SIG-M5 treated with dmso at 0.1 percent for 504 hours (cell line): Measurements from ENCODE around the gene SPINT1.

Experiments used
- DNase-seq: peaks from one replicate; lab custom pipeline; 2025; ENCODE audit not compliant: unreplicated experiment; lab: John Stamatoyannopoulos, UW

SPINT1 gene

DNA sequence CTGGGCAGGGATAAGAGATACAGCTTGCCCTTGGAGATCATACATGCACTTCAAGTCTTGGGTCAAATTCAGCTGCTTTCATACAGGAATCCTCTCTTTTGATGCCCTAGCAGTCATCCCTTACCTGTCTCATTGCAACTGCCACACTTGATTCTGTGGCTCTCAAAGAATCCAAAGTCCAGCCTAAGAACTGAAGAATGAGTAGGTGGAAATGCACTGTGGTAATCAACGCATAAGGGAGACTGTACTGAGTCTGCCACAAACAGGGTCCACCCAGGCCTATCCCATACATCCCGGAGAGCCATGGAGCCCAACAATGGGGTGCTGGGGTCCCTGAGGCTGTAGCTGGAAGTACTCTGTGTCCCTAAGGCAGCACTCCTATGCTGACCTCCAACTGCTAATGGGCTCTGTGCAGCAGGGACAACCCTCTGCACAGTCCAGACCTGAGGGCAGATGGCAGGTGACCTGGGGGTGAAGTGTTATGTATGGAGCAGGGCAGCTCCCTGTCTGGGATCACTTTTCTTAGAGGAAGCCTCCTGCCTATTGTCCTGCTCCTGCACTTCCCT, 48.7 kb downstream of the SPINT1 start:
- DNase-seq, result no peak

DNA sequence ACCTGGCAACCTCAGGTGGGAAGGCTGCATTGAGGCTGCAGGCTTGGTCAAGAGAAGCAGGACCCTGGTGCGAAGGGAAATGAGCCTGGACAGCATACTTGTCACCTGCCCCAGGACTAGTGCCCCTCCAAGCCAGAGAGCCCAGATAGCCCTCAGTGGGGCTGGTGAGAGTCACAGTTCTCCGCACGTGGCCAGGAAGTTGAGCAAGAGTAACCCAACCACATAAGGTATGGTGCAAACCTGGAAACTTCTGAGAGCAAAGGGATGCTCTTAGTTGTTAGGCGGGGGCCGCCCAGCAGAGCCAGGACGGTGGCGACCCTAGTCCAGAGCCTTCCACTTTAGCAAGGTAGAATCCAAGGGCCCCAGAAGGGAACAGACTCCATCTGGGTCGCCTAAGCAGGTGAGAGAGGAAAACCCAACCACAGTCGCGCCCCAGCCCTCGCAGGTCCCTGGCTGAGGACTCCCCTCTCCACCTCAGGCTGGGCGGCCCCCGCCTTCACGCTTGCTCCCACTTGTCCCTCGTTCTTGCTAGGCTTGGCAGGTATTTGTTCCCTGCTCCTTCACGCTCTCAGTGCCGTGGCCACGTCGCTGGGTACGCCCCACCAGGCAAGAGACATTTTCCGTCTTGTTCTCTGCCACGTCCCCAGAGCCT, 49.3 kb downstream of the SPINT1 start:
- DNase-seq, result no peak

DNA sequence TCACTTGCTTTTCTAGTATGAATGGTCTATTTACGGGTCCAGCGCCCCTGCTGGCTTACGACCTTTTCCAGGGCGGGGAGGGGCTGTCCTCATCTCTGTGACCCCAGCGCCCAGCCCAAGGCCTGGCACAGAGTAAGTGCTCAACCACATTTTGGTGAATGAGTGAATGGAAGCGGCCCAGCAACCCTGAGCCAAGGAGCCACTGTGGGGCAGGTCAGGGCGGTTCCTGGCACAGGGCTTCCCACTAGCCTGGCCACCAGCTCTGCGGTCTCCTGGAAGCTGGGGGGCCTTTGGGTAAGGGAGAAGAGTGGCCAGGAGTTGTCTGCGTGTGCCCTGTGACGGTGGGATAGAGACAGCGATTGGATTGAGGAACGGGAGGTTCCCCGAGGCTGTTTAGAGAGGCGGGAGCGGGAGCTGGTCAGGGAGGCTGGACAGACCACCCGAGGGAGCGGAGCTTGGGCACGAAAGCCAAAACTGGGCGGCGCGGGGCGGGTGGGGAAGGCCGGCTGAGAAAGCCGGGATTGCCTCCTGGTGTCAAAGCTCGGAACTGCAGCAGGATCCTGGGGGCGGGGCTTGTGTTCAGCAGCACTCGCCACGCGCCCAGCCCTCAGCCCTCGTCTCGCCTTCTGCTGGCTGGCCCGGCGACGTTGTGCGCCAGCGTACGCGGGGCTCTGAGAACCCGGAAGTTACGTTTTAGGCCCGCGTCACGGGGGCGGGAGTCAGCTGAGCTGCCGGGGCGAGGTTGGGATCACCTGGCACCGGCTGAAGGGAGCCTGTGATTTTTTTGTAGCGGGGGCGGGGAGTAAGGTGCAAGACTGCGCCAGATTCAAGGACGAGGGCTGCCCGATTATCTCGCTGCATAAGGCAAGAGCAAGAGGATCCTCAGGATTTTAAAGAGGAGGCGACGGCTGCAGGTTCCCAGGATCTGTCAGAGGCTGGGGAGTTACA, 50.2 kb downstream of the SPINT1 start, which contains the start of gene VPS18:
TSS of gene VPS18 (plus strand) at position 718 of the 948 bp plus-strand sequence. CDS start 319 bp downstream, outside the sequence.
- peak; percentile 95 for DNase-seq

DNA sequence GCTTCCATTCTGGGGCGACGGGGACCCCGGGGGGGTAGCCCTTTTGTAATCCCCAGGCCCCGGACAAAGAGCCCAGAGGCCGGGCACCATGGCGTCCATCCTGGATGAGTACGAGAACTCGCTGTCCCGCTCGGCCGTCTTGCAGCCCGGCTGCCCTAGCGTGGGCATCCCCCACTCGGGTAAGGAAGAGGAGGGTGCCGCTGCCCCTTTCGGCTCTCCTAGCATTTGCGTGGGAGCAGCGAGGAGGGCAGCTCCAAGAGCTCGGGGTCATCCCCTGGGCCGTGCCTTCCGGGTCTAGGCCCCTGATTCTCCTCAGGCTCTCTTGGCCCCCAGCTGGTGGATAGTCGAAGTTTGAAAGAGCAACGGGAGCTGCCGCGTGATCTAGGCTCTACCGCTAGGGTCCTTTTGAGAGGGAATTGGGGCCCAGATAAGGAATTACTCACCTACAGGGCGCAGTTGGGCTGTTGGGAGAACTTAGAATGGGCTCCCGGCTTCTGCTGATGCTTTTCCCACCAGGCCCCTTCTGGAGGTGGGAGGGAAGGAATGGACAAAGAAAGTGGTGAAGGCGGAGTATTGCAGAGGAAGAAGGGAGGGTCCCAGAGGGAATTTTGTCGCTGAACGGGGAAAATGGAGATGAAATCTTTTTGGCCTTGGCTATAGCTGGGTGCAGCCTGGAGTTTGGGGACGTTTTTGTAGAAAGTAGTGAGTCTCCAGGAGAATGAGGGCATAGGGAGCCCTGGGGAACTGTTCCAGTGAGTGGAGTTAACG, 51.0 kb downstream of the SPINT1 start:
- peak; percentile 82 for DNase-seq

DNA sequence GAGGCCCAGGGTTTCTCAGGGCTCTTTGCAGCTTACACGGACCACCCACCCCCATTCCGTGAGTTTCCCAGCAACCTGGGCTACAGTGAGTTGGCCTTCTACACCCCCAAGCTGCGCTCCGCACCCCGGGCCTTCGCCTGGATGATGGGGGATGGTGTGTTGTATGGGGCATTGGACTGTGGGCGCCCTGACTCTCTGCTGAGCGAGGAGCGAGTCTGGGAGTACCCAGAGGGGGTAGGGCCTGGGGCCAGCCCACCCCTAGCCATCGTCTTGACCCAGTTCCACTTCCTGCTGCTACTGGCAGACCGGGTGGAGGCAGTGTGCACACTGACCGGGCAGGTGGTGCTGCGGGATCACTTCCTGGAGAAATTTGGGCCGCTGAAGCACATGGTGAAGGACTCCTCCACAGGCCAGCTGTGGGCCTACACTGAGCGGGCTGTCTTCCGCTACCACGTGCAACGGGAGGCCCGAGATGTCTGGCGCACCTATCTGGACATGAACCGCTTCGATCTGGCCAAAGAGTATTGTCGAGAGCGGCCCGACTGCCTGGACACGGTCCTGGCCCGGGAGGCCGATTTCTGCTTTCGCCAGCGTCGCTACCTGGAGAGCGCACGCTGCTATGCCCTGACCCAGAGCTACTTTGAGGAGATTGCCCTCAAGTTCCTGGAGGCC, 55.8 kb downstream of the SPINT1 start:
- no peak for DNase-seq

DNA sequence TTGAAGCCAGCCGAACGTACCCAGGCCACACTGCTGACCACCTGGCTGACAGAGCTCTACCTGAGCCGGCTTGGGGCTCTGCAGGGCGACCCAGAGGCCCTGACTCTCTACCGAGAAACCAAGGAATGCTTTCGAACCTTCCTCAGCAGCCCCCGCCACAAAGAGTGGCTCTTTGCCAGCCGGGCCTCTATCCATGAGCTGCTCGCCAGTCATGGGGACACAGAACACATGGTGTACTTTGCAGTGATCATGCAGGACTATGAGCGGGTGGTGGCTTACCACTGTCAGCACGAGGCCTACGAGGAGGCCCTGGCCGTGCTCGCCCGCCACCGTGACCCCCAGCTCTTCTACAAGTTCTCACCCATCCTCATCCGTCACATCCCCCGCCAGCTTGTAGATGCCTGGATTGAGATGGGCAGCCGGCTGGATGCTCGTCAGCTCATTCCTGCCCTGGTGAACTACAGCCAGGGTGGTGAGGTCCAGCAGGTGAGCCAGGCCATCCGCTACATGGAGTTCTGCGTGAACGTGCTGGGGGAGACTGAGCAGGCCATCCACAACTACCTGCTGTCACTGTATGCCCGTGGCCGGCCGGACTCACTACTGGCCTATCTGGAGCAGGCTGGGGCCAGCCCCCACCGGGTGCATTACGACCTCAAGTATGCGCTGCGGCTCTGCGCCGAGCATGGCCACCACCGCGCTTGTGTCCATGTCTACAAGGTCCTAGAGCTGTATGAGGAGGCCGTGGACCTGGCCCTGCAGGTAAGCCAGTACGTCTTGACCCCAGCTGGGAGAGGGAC, 56.6 kb downstream of the SPINT1 start:
- no peak for DNase-seq

DNA sequence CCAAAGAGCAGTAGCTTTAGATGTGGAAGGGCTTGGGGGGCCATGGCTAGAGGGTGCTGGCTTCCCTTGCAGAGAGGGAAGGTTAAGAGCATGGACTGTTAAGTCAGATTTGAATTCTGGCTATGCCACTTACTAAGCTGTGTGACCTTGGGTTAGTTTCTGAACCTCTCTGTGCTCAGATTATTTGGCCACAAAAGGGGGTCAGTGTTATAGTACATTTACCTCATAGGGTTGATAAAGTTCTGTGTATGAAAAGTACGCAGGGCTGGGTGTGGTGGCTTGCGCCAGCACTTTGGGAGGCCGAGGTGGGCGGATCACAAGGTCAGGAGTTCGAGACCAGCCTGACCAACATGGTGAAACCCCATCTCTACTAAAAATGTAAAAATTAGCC, 57.2 kb downstream of the SPINT1 start:
- DNase-seq, result no peak

DNA sequence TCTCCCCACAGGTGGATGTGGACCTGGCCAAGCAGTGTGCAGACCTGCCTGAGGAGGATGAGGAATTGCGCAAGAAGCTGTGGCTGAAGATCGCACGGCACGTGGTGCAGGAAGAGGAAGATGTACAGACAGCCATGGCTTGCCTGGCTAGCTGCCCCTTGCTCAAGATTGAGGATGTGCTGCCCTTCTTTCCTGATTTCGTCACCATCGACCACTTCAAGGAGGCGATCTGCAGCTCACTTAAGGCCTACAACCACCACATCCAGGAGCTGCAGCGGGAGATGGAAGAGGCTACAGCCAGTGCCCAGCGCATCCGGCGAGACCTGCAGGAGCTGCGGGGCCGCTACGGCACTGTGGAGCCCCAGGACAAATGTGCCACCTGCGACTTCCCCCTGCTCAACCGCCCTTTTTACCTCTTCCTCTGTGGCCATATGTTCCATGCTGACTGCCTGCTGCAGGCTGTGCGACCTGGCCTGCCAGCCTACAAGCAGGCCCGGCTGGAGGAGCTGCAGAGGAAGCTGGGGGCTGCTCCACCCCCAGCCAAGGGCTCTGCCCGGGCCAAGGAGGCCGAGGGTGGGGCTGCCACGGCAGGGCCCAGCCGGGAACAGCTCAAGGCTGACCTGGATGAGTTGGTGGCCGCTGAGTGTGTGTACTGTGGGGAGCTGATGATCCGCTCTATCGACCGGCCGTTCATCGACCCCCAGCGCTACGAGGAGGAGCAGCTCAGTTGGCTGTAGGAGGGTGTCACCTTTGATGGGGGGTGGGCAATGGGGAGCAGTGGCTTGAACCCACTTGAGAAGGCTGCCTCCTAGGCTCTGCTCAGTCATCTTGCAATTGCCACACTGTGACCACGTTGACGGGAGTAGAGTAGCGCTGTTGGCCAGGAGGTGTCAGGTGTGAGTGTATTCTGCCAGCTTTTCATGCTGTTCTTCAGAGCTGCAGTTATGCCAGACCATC, 59.0 kb downstream of the SPINT1 start:
- DNase-seq, result peak; percentile 95

DNA sequence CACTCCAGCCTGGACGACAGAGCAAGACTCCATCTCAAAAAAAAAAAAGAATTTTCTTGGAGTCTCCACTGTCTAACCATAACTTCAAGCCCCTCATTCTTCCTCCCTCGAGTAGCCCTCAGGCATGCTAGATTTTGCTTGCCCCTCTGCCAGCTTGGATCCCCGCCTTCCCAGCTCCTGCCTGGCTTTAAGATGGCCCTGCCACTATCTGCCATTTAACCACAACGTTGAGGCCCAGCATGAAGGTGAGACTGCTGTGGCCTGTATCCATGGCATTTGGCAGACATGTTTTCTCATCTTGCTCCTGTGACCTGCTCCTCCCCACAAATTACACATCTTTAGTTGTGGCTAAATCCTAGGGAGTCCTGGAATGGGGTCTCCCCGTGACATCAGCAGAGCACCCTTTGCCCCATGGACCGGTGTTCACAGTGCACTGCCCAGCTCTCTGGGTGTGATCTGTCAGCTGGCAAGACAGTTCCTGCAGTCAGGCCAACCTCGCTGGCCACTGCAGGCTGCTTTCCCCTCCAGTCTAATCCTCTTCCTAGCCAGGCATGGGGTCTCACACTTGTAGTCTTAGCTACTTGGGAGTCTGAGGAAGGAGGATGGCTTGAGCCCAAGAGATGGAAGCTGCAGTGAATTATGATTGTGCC, 60.8 kb downstream of the SPINT1 start:
- no peak for DNase-seq

DNA sequence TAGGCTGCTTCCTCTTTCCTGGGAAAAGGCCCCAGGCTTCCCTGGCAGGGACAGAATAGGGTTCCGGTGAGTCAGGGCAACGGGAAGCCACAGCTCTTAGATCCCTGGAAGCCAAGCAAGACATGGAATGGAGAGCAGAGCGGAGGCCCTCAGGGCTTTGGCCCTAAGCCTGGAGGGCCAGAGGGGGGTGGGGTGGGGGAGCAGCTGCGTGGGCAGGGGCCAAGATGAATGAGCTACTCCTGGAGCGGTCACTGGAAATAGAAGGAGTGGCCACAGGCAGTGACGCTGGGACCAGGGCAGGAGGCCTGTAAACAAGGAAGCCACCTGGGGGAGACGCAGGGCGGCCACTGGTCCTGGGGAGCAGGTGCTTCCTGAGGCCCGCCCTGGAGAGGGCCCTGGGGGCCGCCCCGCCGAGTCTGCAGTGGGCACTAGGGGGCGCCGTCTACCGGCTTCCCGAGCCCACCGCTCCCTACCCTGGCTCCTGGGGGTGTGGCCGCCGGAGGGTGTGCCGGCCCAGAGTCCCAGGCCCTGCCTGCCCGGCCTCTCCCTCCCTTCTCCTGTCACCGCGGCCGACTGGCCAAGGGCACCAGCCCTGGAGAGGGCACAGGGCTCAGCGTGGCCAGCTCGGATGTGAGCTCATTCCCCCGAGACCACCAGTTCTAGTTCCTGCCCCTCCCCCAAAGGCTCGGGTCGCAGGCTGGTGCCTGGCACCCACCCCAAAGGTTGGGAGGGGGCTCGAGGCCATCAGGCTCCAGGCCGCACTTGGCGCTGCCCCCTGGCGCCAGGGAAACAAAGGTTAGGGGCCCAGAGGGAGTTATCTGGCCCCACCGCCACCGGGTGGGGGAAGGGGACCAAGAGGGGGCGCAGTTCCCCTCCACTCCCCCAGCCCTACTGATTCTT, 62.5 kb downstream of the SPINT1 start:
- DNase-seq, result peak; percentile 47

DNA sequence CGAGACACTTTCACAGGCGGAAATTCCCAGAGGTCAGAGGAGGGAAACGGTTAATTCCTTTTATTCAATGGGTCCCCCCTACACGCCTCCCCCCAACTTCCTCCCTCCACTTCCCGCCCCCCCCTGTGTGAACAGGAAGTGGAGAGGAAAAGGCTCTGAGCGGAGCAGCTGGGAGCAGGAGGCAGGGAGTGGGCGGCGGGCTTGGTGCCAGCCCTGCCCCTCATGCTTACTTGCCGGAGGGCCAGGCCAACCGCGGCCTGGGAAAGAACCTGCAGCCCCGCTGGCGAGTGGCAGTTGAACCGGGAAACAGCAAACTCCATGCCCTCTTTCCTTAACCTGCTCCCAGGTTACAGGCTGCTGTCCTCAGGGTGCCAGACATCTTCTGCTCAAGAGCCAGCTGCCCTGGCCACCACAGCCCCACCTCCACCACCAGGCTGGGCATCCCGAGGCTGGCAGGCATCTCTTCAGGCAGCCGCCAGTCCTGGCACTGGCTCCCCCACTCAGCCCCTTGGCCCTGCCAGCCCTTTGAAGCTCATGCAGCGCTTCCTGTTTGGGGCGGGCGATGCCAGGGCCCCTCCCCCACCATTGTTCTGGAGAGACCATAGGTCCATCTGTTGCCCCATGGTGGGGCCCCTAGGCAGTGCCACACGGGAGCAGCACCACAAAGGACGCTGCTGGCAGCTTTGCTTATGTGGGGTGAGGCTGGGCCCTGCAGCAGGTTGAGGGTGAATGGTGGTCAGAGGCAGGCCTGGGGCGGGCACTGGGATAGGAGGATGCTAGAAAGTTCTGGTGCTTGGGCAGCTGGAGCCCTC, 63.3 kb downstream of the SPINT1 start:
- DNase-seq, result no peak
